GM23338 (cell line): Measurements from ENCODE around the gene TMEM208. TPM values are rescaled to one million over a fixed set of nuclear protein-coding genes. Genes with fewer than 3 reads are reported as not detected.

Experiments
- ATAC-seq: fragments of 200-7000 bp; cut with Tn5 transposase; 3 replicates; pipeline ENCODE4 v1.9.1; 2020
- DNase-seq: peaks from one replicate; pipeline ENCODE4 v3.0.0-alpha.2; 2015; ENCODE audit warnings: low spot score
- H2AFZ ChIP-seq: fragments of 200-600 bp; sonication (generic); 2 replicates; pipeline ENCODE4 v1.8.0; 2016; ENCODE audit warnings: antibody characterized with exemption, mild to moderate bottlenecking, moderate library complexity
- H3F3A ChIP-seq: fragments of 200-600 bp; sonication (generic); replicated peaks from 2 replicates; pipeline ENCODE4 v1.8.0; 2017; ENCODE audit warnings: antibody characterized with exemption, mixed run types, low read depth
- H3K27ac ChIP-seq: fragments of 200-600 bp; sonication (generic); 2 replicates; pipeline ENCODE4 v1.6.1; 2016; ENCODE audit warnings: low read depth
- H3K27me3 ChIP-seq: fragments of 200-600 bp; sonication (generic); 2 replicates; pipeline ENCODE4 v1.8.0; 2016; ENCODE audit warnings: mild to moderate bottlenecking, mixed run types, moderate library complexity; ENCODE audit not compliant: insufficient read depth
- H3K36me3 ChIP-seq: fragments of 200-600 bp; sonication (generic); 2 replicates; pipeline ENCODE4 v1.8.0; 2016; ENCODE audit warnings: mild to moderate bottlenecking; ENCODE audit not compliant: insufficient read depth
- H3K4me1 ChIP-seq: fragments of 200-600 bp; sonication (generic); 2 replicates; pipeline ENCODE4 v1.8.0; 2016; ENCODE audit warnings: mild to moderate bottlenecking, moderate library complexity; ENCODE audit not compliant: insufficient read depth
- H3K4me2 ChIP-seq: fragments of 200-600 bp; sonication (generic); 2 replicates; pipeline ENCODE4 v1.7.1; 2017; ENCODE audit warnings: mixed run types
- H3K4me3 ChIP-seq: fragments of 200-600 bp; sonication (generic); 2 replicates; pipeline ENCODE4 v1.6.1; 2016; ENCODE audit warnings: mixed run types
- H3K79me2 ChIP-seq: fragments of 200-600 bp; sonication (generic); replicated peaks from 2 replicates; pipeline ENCODE4 v1.8.0; 2017; ENCODE audit warnings: mild to moderate bottlenecking; ENCODE audit not compliant: insufficient read depth
- H3K9me2 ChIP-seq: fragments of 200-600 bp; sonication (generic); 2 replicates; pipeline ENCODE4 v1.8.0; 2017; ENCODE audit not compliant: insufficient read depth
- H4K20me1 ChIP-seq: fragments of 200-600 bp; sonication (generic); replicated peaks from 2 replicates; pipeline ENCODE4 v1.8.0; 2017; ENCODE audit warnings: mild to moderate bottlenecking; ENCODE audit not compliant: insufficient read depth
- H3K27ac Mint-ChIP-seq: 2 replicates; pipeline ENCODE4 v1.8.0; 2020; ENCODE audit warnings: inconsistent platforms, mild to moderate bottlenecking, moderate library complexity, mixed read lengths
- H3K27me3 Mint-ChIP-seq: 3 replicates; pipeline ENCODE4 v1.8.0; 2022; ENCODE audit warnings: low read depth, mild to moderate bottlenecking, moderate library complexity, mixed read lengths, inconsistent platforms; ENCODE audit not compliant: insufficient read depth, poor library complexity
- H3K36me3 Mint-ChIP-seq: 3 replicates; pipeline ENCODE4 v1.8.0; 2021; ENCODE audit warnings: low read depth, mild to moderate bottlenecking, inconsistent platforms, moderate library complexity, mixed read lengths
- H3K4me1 Mint-ChIP-seq: 3 replicates; pipeline ENCODE4 v1.8.0; 2020; ENCODE audit warnings: mild to moderate bottlenecking, inconsistent platforms, mixed read lengths
- H3K4me3 Mint-ChIP-seq: 3 replicates; pipeline ENCODE4 v1.8.0; 2021; ENCODE audit warnings: moderate library complexity, mild to moderate bottlenecking, inconsistent platforms, mixed read lengths
- H3K9me3 Mint-ChIP-seq: 3 replicates; pipeline ENCODE4 v1.8.0; 2020; ENCODE audit warnings: moderate library complexity, mild to moderate bottlenecking, inconsistent platforms, mixed read lengths
- CREB1 ChIP-seq: fragments of 250-450 bp; sonication (Bioruptor Pico); IDR thresholded peaks from 2 replicates; pipeline ENCODE4 v1.5.0; 2020; ENCODE audit warnings: low read depth, mild to moderate bottlenecking, moderate library complexity
- ETS1 ChIP-seq: IDR thresholded peaks from 2 replicates; pipeline ENCODE4 v1.6.1; 2016; ENCODE audit warnings: antibody characterized with exemption
- EZH2 ChIP-seq: fragments of 200-600 bp; sonication (generic); IDR thresholded peaks from one replicate; pipeline ENCODE4 v1.8.0; 2017; ENCODE audit warnings: antibody characterized with exemption, mild to moderate bottlenecking, low read depth; ENCODE audit not compliant: unreplicated experiment
- EZH2phosphoT487 ChIP-seq: fragments of 200-600 bp; sonication (generic); IDR thresholded peaks from one replicate; pipeline ENCODE4 v1.8.1; 2018; ENCODE audit warnings: antibody characterized with exemption; ENCODE audit not compliant: unreplicated experiment
- JUNB ChIP-seq: IDR thresholded peaks from one replicate; pipeline ENCODE4 v1.6.1; 2016; ENCODE audit warnings: antibody characterized with exemption; ENCODE audit not compliant: unreplicated experiment
- NANOG ChIP-seq: IDR thresholded peaks from 2 replicates; pipeline ENCODE4 v1.6.1; 2016; ENCODE audit warnings: antibody characterized with exemption, borderline replicate concordance
- REST ChIP-seq: IDR thresholded peaks from one replicate; pipeline ENCODE4 v1.6.1; 2018; ENCODE audit warnings: antibody characterized with exemption; ENCODE audit not compliant: unreplicated experiment
- STAT1 ChIP-seq: IDR thresholded peaks from one replicate; pipeline ENCODE4 v1.6.1; 2016; ENCODE audit warnings: antibody characterized with exemption; ENCODE audit not compliant: unreplicated experiment
- ZNF114 ChIP-seq: fragments of 250-450 bp; sonication (Bioruptor Pico); IDR thresholded peaks from 2 replicates; pipeline ENCODE4 v1.5.0; 2020; ENCODE audit warnings: mild to moderate bottlenecking, moderate library complexity
- ZNF331 ChIP-seq: fragments of 250-450 bp; sonication (Bioruptor Pico); IDR thresholded peaks from 2 replicates; pipeline ENCODE4 v1.5.0; 2020; ENCODE audit warnings: low read depth, mild to moderate bottlenecking, moderate library complexity
- polyA plus RNA-seq: library from polyadenylated mRNA; unstranded; fragments of >200 nt; fragmentation: Nextera tagmentation; extraction: Ambion mirVana; gene quantifications from 2 replicates; pipeline ENCODE4 v1.2.1, GENCODE V29; 2016
- total RNA-seq: library from RNA; depleted of rRNA; stranded (reverse); fragments of >200 nt; shearing (Covaris generic); gene quantifications from 2 replicates; pipeline ENCODE4 v1.2.3, GENCODE V29; 2014
- TF ChIP-seq, protein P1 (sequence below), 2 experiments: fragments of 200-600 bp in 1 of 2; sonication (generic) in 1 of 2; conservative IDR thresholded peaks; 2 replicates each; pipeline versions ENCODE4 v1.5.1 to v1.6.1; 2016 to 2017; ENCODE audit warnings: antibody characterized with exemption in 2 of 2, low read depth in 2 of 2, mild to moderate bottlenecking in 2 of 2, moderate library complexity in 1 of 2

Gene TMEM208
- total and polyA plus RNA-seq, 2 experiments from 2014 or later = 23.2 to 82.3 TPM

GRCh38 chr16:67260426-67261063 lies 33.6 kb downstream of the TMEM208 start:
- Mint-ChIP-seq H3K9me3 (no peaks in the 10 kb centered on the region), H3K4me3 (no peak overlapping the region), H3K27me3 (peaks cover 16% of the 10 kb centered on the region), H3K36me3 (peaks cover 5% of the 10 kb centered on the region; the same call in 2 of the 3 replicates), H3K27ac (peak overlapping the region; percentile 60; the same call in 1 of the 2 replicates), H3K4me1 (peaks cover 4% of the 10 kb centered on the region)
- H3K4me3 ChIP-seq = no peak overlapping the region
- peak; percentile 74 for ATAC-seq
- no peak overlapping the region for H2AFZ ChIP-seq
- DNase-seq = peak; percentile 65
- TF ChIP-seq, protein P1, sequence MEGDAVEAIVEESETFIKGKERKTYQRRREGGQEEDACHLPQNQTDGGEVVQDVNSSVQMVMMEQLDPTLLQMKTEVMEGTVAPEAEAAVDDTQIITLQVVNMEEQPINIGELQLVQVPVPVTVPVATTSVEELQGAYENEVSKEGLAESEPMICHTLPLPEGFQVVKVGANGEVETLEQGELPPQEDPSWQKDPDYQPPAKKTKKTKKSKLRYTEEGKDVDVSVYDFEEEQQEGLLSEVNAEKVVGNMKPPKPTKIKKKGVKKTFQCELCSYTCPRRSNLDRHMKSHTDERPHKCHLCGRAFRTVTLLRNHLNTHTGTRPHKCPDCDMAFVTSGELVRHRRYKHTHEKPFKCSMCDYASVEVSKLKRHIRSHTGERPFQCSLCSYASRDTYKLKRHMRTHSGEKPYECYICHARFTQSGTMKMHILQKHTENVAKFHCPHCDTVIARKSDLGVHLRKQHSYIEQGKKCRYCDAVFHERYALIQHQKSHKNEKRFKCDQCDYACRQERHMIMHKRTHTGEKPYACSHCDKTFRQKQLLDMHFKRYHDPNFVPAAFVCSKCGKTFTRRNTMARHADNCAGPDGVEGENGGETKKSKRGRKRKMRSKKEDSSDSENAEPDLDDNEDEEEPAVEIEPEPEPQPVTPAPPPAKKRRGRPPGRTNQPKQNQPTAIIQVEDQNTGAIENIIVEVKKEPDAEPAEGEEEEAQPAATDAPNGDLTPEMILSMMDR (conservative IDR thresholded peaks at IDR 0.05; ENCODE audit: low read depth in 2 of 2) = peak; percentile 54 to 76
- no peak for TF ChIP-seq ZNF331 (CRISPR knock-in tag)
- no peak overlapping the region for H3K27ac ChIP-seq
- no peaks in the 10 kb centered on the region for H3F3A ChIP-seq
- H3K27me3 ChIP-seq = no peaks in the 10 kb centered on the region
- H3K36me3 ChIP-seq = no peaks in the 10 kb centered on the region
- H3K9me2 ChIP-seq = no peaks in the 10 kb centered on the region
- H4K20me1 ChIP-seq = no peaks in the 10 kb centered on the region; the same call in 1 of the 2 replicates
- no peaks in the 10 kb centered on the region for H3K79me2 ChIP-seq
- H3K4me2 ChIP-seq = no peak overlapping the region
- no peaks in the 10 kb centered on the region for H3K4me1 ChIP-seq

GRCh38 chr16:67263201-67263600 lies 36.3 kb downstream of the TMEM208 start:
- Histone ChIP-seq H3K36me3 (no peaks in the 10 kb centered on the region), H3K27me3 (no peaks in the 10 kb centered on the region), H3K4me3 (no peak overlapping the region), H3K4me1 (no peaks in the 10 kb centered on the region), H3K4me2 (no peak overlapping the region), H4K20me1 (no peaks in the 10 kb centered on the region; the same call in none of the 2 replicates), H3K27ac (no peak overlapping the region), H3K9me2 (no peaks in the 10 kb centered on the region), H3K79me2 (no peaks in the 10 kb centered on the region), H2AFZ (no peak overlapping the region), H3F3A (no peaks in the 10 kb centered on the region)
- DNase-seq (no peak), ATAC-seq (no peak)
- Mint-ChIP-seq H3K27me3 (peaks cover 14% of the 10 kb centered on the region), H3K9me3 (no peaks in the 10 kb centered on the region), H3K36me3 (no peaks in the 10 kb centered on the region), H3K4me3 (no peak overlapping the region), H3K4me1 (peaks cover 4% of the 10 kb centered on the region), H3K27ac (no peak overlapping the region)
- TF ChIP-seq ETS1 (no peak), CREB1 (no peak), EZH2phosphoT487 (no peak), ZNF331 (CRISPR knock-in tag) (no peak), REST (no peak), STAT1 (no peak), JUNB (no peak), ZNF114 (CRISPR knock-in tag) (no peak), EZH2 (no peak), NANOG (no peak)
- TF ChIP-seq, protein P1 (conservative IDR thresholded peaks at IDR 0.05; ENCODE audit: low read depth in 2 of 2) = no peak
